B cell (primary cell): ENCODE measurements around the gene SLC7A6.

Experiments
- CTCF ChIP-seq: fragments of 200-600 bp; IDR thresholded peaks from one replicate; pipeline ENCODE4 v1.8.0; 2022; ENCODE audit warnings: antibody characterized with exemption, mild to moderate bottlenecking
- EZH2 ChIP-seq: IDR thresholded peaks from 2 replicates; pipeline ENCODE4 v1.6.1; 2012; ENCODE audit warnings: borderline replicate concordance, low read depth, mild to moderate bottlenecking, moderate library complexity, low read length; ENCODE audit not compliant: insufficient read depth, poor library complexity, severe bottlenecking

GRCh38 chr16:68328151-68328859 lies 64.0 kb downstream of the SLC7A6 start:
- TF ChIP-seq CTCF (peak; percentile 96), EZH2 (no peak)
